HG03060 (cell line): Measurements from ENCODE around the gene CHKB.
"Not testable (repeated sequence)": the region's sequence is repeated elsewhere in the genome, so short reads cannot be mapped to it uniquely, and the experiment has no call there.

Experiments
- ATAC-seq: cut with Tn5 transposase; IDR thresholded peaks from one replicate; pipeline ENCODE4 v1.9.1; 2021; ENCODE audit warnings: low read depth, moderate number of reproducible peaks; ENCODE audit not compliant: unreplicated experiment

Gene CHKB

GRCh38 chr22:50560034-50560433 is 22.6 kb downstream of the CHKB start:
- ATAC-seq, result no peak

- no peak for ATAC-seq
These were observed 25.9 kb downstream of the CHKB start for GRCh38 chr22:50556703-50557102.

- ATAC-seq, result no peak
These were observed 29.3 kb downstream of the CHKB start for GRCh38 chr22:50553310-50553709.

- no peak for ATAC-seq
These were observed 31.4 kb downstream of the CHKB start for GRCh38 chr22:50551160-50551752.

DNA sequence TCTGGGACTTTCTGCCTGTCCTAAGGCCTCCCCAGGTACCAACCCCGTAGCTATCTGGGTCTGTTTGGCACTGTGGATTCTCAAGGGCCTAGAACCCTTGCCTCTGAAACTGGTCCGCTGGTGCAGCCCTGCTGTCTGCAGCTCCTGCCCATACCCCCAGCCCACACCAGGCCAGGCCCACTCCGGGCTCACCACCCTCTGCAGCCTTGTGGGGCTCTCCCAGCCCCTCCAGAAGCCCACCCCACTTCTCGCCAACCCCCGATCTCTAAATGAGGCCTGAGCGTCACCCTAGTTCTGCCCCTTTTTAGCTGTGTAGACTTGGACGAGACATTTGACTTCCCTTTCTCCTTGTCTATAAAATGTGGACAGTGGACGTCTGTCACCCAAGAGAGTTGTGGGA is 32.3 kb downstream of the CHKB start:
- ATAC-seq, result no peak

GRCh38 chr22:50548921-50549790 is 33.5 kb downstream of the CHKB start:
- no peak for ATAC-seq

DNA sequence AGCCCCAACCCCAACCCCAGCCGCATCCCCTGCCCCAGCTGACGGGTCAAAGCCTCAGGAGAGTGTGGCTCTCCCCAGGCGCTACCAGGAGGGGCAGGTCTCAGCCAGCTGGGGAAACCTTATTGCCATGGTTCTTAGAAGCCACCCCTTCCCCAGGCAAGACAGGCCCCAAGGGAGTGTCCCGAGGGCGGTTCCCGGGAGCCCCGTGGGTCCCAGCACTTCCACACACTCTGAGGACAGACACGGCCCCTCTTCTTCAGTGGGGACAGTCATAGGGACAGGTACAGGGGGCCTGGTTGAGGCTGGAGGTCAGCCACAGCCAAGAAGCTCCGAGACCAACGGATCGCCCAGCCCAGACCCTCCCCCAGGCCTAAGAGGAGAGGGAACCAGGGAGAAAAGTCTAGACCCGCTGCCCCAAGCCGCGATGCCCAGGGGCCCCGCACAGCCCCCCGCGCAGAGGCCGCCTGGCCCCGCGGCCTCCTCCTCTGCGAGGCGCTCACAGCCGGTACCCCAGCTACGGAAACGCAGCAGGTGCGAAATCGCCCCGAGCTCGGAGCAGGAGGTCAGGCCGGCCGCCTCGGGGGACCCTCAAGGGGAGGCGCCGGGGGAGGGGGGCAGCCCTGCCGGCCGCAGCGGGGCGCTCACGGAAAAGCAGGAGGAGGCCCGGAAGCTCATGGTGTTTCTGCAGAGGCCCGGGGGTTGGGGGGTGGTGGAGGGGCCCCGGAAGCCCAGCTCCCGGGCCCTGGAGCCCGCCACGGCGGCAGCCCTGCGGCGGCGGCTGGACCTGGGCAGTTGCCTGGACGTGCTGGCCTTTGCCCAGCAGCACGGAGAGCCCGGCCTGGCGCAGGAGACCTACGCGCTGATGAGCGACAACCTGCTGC is 34.4 kb downstream of the CHKB start:
- ATAC-seq, result no peak

GRCh38 chr22:50547263-50547985 is 35.2 kb downstream of the CHKB start:
- ATAC-seq, result no peak

DNA sequence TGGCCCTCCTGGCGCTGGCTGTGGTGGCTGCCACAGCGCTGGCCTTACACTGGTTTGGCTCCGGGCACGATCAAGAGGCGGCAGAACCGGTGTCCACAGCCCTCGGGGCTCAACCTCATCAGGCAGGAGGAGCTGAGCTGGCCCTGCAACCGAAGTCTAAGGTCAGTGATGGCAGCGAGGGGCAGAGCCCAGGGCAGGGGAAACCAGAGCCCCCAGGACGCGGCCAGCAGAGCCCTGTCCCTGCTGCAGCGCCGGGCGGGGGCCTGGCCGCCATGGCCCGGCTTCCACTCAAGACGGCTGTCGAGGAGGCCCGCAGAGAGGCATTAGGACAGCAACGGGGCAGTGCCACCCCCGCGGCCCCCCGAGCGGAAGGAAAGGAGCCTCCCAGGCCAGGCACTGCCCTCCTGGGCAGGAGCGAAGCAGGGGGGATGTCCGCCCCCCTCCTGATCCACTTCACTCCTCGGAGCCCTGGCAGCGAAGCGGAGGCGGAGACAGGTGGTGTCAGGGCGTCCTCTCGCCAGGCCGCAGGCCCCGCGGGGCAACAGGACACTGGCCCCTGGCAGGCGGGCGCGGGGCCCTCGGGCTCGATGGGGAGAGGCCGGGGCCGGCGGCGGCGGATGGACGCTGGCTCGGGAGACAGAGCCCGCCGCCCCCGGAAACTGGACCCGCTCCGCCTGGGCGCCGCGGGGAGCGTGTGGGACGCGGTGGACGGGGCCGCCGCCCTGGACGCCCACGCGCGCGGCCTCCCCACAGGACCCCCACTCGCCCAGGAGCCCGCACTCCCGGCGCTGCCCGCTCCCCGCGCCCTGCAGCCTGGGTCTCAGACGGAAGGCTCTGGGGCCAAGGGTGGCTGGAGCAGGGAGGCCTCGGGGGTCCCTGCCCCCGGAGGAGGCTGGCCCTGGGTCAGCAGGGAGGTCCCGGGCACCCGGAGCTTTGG is 36.1 kb downstream of the CHKB start:
- no peak for ATAC-seq

DNA sequence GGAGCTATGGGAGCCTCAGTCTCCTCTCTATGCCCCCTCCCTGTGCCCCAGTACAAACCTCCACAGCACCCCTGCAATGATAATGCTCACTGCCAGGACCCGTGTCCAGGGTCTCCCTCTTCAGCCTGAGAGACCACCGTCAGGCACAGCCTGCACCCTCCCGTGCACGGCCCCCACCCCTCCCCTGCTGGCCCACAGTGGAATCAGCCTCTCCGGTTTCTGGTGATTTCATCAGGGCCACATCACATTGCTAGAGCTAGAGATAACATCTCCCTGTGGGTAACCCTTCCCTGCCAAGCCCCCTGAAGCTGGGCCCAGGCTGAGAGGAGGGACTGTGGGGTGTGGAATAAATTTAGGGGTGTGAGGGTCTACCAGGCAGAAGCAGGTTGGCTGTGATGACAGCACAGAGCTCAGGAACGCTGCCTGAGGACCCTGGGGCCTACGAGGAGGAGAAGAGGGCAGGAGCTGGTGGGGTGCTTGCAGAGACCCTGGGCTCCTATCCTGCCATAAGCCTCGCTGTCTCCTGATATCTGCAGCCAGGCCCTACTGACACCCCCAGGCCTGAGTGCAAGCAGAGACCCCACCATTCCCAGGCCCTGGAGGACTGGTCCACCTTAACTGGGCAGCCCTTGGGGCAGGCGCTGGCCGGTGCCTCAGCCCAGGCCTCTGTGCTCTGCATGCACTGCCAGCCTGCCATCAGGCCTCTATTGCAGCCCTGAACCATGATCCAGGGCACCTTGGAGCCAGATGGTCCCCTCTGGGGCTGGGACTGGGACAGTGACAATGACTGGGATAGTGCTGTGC is 36.9 kb downstream of the CHKB start, which contains the start of gene KLHDC7B:
TSS of gene KLHDC7B (plus strand) at position 378 of the 804 bp plus-strand sequence. CDS start at position 723, 345 bp downstream.
- no peak for ATAC-seq

DNA sequence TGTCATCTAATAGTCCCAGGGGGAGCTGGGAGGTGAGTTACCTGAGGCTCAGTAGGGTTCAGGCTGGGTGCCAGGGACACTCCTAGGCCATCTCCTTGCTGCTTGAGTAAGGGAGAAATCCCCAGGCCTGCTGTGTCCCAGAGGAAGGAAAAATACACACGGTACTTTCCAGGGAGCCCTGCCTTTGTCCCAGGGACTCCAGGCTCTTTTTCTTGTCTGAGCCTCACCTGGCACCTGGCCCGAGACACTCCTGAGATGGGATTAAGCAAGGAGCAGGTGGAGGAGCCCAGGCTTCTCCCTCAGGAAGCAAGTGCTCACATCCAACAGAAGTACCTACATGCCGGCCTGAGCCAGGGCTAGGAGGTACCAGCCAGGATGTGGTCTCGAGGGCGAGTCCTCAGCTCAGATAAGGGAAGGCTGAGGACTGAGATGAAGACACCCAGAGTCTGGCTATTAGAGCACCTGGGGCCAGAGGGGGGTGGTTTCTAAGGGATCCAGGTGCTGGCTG is 37.8 kb downstream of the CHKB start:
- ATAC-seq, result no peak

DNA sequence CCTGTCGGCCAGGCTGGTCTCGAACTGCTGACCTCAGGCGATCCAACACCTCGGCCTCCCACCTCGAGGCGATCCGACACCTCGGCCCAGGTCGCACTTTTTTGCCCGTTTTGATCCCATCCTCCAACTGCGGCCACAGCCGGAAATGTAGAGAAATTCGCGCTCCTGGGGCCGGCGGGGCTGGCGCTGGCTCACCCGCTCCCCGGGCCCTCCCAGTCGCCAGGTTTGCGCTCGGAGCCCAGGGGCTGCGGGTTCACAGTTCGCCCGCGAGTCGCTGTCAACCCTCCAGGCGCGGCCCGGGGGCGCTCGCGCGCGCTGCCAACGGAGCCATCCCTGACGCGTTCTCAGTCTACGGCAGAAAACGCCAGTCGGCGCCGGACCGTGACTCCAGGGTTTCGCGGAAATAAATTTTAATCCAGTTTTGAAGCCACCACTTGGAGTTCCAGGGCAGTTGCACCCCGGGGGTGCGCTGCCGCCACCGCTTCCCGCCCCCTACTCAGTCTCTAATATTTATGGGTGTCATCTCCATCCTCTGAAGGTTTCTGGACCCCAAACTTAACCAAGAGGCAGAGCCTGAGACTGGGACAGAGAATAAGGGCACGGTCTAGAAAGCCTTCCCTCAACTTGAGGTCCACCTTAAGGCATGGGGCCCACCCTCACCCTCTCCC is 38.4 kb downstream of the CHKB start:
- ATAC-seq, result no peak

DNA sequence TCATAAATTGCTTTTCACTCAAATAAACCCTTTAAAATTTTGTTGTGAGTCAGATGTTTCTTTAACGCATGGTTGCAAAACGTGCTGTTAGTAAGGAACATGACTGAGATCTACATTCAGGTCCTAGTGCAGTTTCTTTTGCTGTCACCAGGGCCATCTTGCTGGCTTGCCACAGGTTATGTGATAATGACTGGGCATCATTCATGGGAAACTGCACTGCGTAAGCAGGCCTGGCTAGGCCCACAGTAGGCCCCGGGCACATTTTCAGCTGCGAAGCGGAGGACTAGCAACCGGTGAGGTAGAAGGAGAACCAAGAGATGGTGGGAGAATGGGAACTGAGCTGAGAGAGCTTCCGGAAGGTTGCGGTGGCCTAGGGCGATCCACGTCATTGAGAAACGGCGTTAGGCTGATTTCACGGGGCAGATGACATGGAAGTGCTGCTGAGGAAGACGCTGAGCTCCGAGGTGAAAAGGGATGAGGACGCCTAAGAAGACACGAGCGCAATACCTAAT is 40.2 kb downstream of the CHKB start:
- no peak for ATAC-seq

- ATAC-seq, result not testable (repeated sequence)
These were observed 41.0 kb downstream of the CHKB start for GRCh38 chr22:50541667-50542026.

- no peak for ATAC-seq
These were observed 42.3 kb downstream of the CHKB start for GRCh38 chr22:50540381-50540780.

DNA sequence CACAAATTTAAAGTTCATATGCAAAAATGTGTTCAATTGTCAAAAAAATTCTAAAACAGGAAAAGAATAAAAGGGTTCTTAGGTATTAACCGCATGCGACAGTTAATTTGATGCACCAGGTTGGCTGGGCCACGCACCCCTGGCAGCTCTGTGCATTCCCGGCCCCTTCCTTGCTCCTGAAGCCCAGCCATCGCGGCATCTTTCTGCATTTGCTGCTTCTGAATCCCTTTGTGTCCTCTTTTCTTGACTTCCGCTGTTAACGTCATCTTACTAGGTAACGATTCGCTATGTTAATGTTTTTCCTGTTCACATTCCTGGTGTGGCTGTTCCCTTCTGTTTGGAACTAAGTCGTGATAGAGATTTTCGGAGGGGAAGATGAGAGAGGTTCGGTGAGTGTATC is 44.9 kb downstream of the CHKB start:
- ATAC-seq, result no peak

GRCh38 chr22:50536226-50536625 is 46.4 kb downstream of the CHKB start:
- ATAC-seq, result no peak

DNA sequence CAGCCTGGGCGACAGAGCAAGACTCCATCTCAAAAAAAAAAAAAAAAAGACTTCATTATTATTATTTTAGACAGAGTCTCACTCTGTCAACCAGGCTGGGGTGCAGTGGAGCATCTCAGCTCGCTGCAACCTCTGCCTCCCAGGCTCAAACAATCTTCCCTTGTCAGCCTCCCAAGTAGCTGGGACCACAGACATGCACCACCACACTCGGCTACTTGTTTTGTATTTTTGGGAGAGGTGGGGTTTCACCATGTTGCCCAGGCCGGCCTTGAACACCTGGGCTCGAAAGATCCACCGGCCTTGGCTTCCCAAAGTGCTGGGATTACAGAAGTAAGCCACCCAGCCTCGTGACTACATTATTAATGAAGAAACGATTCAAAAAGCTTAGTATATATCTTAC is 47.5 kb downstream of the CHKB start:
- no peak for ATAC-seq
